Effector CD8-positive, alpha-beta T cell (primary cell): ENCODE data around the gene CGRRF1.

Experiments
- DNase-seq: peaks from one replicate; lab custom pipeline; 2025; lab: John Stamatoyannopoulos, UW

CGRRF1 gene

GRCh38 chr14:54548491-54548890, 38.8 kb downstream of the CGRRF1 start:
- DNase-seq = no peak

- DNase-seq = no peak
Observed at GRCh38 chr14:54549862-54550261, 40.2 kb downstream of the CGRRF1 start.

- DNase-seq = no peak
Observed at GRCh38 chr14:54550514-54550913, 40.8 kb downstream of the CGRRF1 start.

- no peak for DNase-seq
Observed at GRCh38 chr14:54554401-54554800, 44.7 kb downstream of the CGRRF1 start.

GRCh38 chr14:54555651-54556050, 45.9 kb downstream of the CGRRF1 start:
- DNase-seq = no peak

GRCh38 chr14:54556535-54556934, 46.8 kb downstream of the CGRRF1 start:
- DNase-seq = no peak

- no peak for DNase-seq
Observed at GRCh38 chr14:54562334-54562733, 52.6 kb downstream of the CGRRF1 start.

- no peak for DNase-seq
Observed at GRCh38 chr14:54564071-54564867, 54.6 kb downstream of the CGRRF1 start.

GRCh38 chr14:54564868-54565784, 55.4 kb downstream of the CGRRF1 start:
- peak; percentile 19 for DNase-seq

GRCh38 chr14:54565785-54566409, 56.2 kb downstream of the CGRRF1 start:
- peak; percentile 48 for DNase-seq

- peak; percentile 27 for DNase-seq
Observed at GRCh38 chr14:54566410-54567223, 56.9 kb downstream of the CGRRF1 start, which contains the start of gene SAMD4A. TSS of gene SAMD4A (plus strand) at chr14:54567128. CDS start at chr14:54567917, 789 bp downstream.

- no peak for DNase-seq
Observed at GRCh38 chr14:54567224-54567638, 57.5 kb downstream of the CGRRF1 start.

- DNase-seq = no peak
Observed at GRCh38 chr14:54567639-54568561, 58.2 kb downstream of the CGRRF1 start.

GRCh38 chr14:54568821-54569595, 59.3 kb downstream of the CGRRF1 start:
- DNase-seq = no peak

GRCh38 chr14:54570047-54570446, 60.3 kb downstream of the CGRRF1 start:
- no peak for DNase-seq

- DNase-seq = no peak
Observed at GRCh38 chr14:54570631-54571415, 61.1 kb downstream of the CGRRF1 start.

GRCh38 chr14:54572316-54572715, 62.6 kb downstream of the CGRRF1 start:
- no peak for DNase-seq

GRCh38 chr14:54574528-54574927, 64.8 kb downstream of the CGRRF1 start:
- DNase-seq = no peak

GRCh38 chr14:54577494-54577893, 67.8 kb downstream of the CGRRF1 start:
- DNase-seq = no peak
